SK-N-SH treated with all-trans-retinoic acid at 6 μM for 48 hours (cell line): ENCODE measurements around the gene AAK1.

Source experiments
- ATAC-seq: fragments of 200-7000 bp; cut with Tn5 transposase; 3 replicates; pipeline ENCODE4 v1.9.1; 2020; ENCODE audit warnings: mild to moderate bottlenecking, moderate library complexity
- ARNTL ChIP-seq: fragments of 450-650 bp; formaldehyde crosslinking; IDR thresholded peaks from 2 replicates; pipeline ENCODE4 v1.5.0; 2020; ENCODE audit warnings: low read depth, mild to moderate bottlenecking, moderate library complexity, borderline replicate concordance
- BACH2 ChIP-seq: fragments of 250-450 bp; sonication (Bioruptor Pico); IDR thresholded peaks from 2 replicates; pipeline ENCODE4 v1.9.0; 2021; ENCODE audit warnings: mild to moderate bottlenecking, borderline replicate concordance
- ESRRG ChIP-seq: fragments of 250-450 bp; sonication (Bioruptor Pico); IDR thresholded peaks from 2 replicates; pipeline ENCODE4 v1.6.1; 2021; ENCODE audit warnings: mild to moderate bottlenecking
- GLIS3 ChIP-seq: fragments of 250-450 bp; sonication (Bioruptor Pico); IDR thresholded peaks from 2 replicates; pipeline ENCODE4 v1.5.0; 2020; ENCODE audit warnings: mild to moderate bottlenecking, moderate library complexity
- ISL1 ChIP-seq: fragments of 250-450 bp; sonication (Bioruptor Pico); IDR thresholded peaks from 2 replicates; pipeline ENCODE4 v2.1.2; 2022; ENCODE audit warnings: mild to moderate bottlenecking, moderate library complexity
- PPARA ChIP-seq: fragments of 250-450 bp; sonication (Bioruptor Pico); IDR thresholded peaks from 2 replicates; pipeline ENCODE4 v1.5.0; 2020; ENCODE audit warnings: mild to moderate bottlenecking, borderline replicate concordance
- RARB ChIP-seq: fragments of 250-450 bp; sonication (Bioruptor Pico); IDR thresholded peaks from 2 replicates; pipeline ENCODE4 v1.8.0; 2021; ENCODE audit warnings: mild to moderate bottlenecking, moderate library complexity
- SNAI2 ChIP-seq: fragments of 250-450 bp; sonication (Bioruptor Pico); IDR thresholded peaks from 2 replicates; pipeline ENCODE4 v1.5.0; 2020; ENCODE audit warnings: mild to moderate bottlenecking, moderate library complexity
- TCF4 ChIP-seq: fragments of 250-450 bp; sonication (Bioruptor Pico); IDR thresholded peaks from 2 replicates; pipeline ENCODE4 v1.8.0; 2021; ENCODE audit warnings: mild to moderate bottlenecking, moderate library complexity, borderline replicate concordance
- TOX ChIP-seq: fragments of 250-450 bp; sonication (Bioruptor Pico); IDR thresholded peaks from 2 replicates; pipeline ENCODE4 v1.8.0; 2021; ENCODE audit warnings: mild to moderate bottlenecking, moderate library complexity, borderline replicate concordance
- ZC3H10 ChIP-seq: fragments of 250-450 bp; sonication (Bioruptor Pico); IDR thresholded peaks from 2 replicates; pipeline ENCODE4 v1.5.1; 2021; ENCODE audit warnings: mild to moderate bottlenecking, moderate library complexity
- ZFP3 ChIP-seq: fragments of 250-450 bp; sonication (Bioruptor Pico); IDR thresholded peaks from 2 replicates; pipeline ENCODE4 v1.5.0; 2020; ENCODE audit warnings: mild to moderate bottlenecking, moderate library complexity
- ZFP30 ChIP-seq: fragments of 450-650 bp; formaldehyde crosslinking; IDR thresholded peaks from 2 replicates; pipeline ENCODE4 v1.5.0; 2022; ENCODE audit warnings: mild to moderate bottlenecking, moderate library complexity
- ZNF565 ChIP-seq: fragments of 450-650 bp; formaldehyde crosslinking; conservative IDR thresholded peaks from 2 replicates; pipeline ENCODE4 v1.5.0; 2020; ENCODE audit warnings: low read depth, mild to moderate bottlenecking, moderate library complexity
- ZNF70 ChIP-seq: fragments of 450-650 bp; formaldehyde crosslinking; IDR thresholded peaks from 2 replicates; pipeline ENCODE4 v1.5.0; 2020; ENCODE audit warnings: mild to moderate bottlenecking, moderate library complexity
- ZNF8 ChIP-seq: fragments of 450-650 bp; formaldehyde crosslinking; IDR thresholded peaks from 2 replicates; pipeline ENCODE4 v1.5.0; 2020; ENCODE audit warnings: mild to moderate bottlenecking, moderate library complexity
- TF ChIP-seq, protein P1 (sequence below): fragments of 250-450 bp; sonication (Bioruptor Pico); IDR thresholded peaks from 2 replicates; pipeline ENCODE4 v1.5.1; 2020; ENCODE audit warnings: low read depth, mild to moderate bottlenecking, moderate library complexity
- TF ChIP-seq, protein P2 (sequence below): fragments of 250-450 bp; sonication (Bioruptor Pico); IDR thresholded peaks from 2 replicates; pipeline ENCODE4 v1.8.0; 2021; ENCODE audit warnings: low read depth, mild to moderate bottlenecking, moderate library complexity, borderline replicate concordance
- TF ChIP-seq, protein P3 (sequence below): fragments of 250-450 bp; sonication (Bioruptor Pico); IDR thresholded peaks from 2 replicates; pipeline ENCODE4 v1.5.1; 2021; ENCODE audit warnings: mild to moderate bottlenecking, moderate library complexity
- TF ChIP-seq, protein P4 (sequence below): fragments of 250-450 bp; sonication (Bioruptor Pico); IDR thresholded peaks from 2 replicates; pipeline ENCODE4 v1.8.0; 2020; ENCODE audit warnings: mild to moderate bottlenecking, moderate library complexity, borderline replicate concordance

The AAK1 gene

DNA sequence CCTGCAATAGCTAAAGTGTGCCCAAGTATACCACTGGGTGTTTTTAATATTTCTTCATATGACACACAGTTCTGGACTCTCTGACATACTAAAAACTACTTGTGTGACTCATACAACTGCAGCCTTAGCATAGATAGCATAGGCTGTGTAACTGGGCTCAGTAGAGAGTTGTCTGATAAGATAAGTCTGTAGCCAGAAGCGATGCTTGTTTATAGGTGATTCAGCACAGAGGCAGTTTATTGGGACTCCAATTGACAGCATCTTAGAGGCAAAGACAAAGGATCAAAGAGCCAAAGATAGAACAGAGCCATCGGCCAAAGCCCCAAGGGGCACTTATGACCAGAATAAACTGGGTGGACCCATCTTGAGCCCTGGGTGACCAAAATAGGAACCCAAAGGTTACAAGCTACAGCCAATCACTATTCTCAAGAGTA lies 42.3 kb downstream of the AAK1 start:
- ATAC-seq = peak; percentile 93

DNA sequence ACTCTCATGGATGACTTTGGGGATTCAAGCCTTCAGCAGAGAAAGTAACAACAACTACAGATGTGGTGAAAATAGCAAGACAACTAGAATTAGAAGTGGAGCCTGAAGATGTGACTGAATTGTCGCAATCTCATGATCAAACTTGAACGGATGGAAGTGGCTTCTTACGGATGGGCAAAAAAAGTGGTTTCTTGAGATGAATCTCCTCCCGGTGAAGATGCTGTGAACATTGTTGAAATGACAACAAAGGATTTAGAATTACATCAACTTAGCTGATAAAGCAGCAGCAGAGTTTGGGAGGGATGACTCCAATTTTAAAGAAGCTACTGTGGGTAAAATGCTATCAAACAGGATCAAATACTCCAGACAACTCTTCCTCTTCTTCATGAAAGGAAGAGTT lies 43.1 kb downstream of the AAK1 start:
- ATAC-seq = no peak
- no peak for TF ChIP-seq RARB (CRISPR knock-in tag)
- no peak for TF ChIP-seq ESRRG (CRISPR knock-in tag)
- TF ChIP-seq, protein P1, sequence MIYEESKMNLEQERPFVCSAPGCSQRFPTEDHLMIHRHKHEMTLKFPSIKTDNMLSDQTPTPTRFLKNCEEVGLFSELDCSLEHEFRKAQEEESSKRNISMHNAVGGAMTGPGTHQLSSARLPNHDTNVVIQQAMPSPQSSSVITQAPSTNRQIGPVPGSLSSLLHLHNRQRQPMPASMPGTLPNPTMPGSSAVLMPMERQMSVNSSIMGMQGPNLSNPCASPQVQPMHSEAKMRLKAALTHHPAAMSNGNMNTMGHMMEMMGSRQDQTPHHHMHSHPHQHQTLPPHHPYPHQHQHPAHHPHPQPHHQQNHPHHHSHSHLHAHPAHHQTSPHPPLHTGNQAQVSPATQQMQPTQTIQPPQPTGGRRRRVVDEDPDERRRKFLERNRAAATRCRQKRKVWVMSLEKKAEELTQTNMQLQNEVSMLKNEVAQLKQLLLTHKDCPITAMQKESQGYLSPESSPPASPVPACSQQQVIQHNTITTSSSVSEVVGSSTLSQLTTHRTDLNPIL (CRISPR knock-in tag) = no peak
- no peak for TF ChIP-seq PPARA (CRISPR knock-in tag)
- TF ChIP-seq GLIS3 (CRISPR knock-in tag) = no peak
- no peak for TF ChIP-seq ZFP30 (CRISPR knock-in tag)
- TF ChIP-seq ZNF8 (CRISPR knock-in tag) = no peak
- no peak for TF ChIP-seq SNAI2 (CRISPR knock-in tag)
- no peak for TF ChIP-seq ZFP3 (CRISPR knock-in tag)
- TF ChIP-seq, protein P2, sequence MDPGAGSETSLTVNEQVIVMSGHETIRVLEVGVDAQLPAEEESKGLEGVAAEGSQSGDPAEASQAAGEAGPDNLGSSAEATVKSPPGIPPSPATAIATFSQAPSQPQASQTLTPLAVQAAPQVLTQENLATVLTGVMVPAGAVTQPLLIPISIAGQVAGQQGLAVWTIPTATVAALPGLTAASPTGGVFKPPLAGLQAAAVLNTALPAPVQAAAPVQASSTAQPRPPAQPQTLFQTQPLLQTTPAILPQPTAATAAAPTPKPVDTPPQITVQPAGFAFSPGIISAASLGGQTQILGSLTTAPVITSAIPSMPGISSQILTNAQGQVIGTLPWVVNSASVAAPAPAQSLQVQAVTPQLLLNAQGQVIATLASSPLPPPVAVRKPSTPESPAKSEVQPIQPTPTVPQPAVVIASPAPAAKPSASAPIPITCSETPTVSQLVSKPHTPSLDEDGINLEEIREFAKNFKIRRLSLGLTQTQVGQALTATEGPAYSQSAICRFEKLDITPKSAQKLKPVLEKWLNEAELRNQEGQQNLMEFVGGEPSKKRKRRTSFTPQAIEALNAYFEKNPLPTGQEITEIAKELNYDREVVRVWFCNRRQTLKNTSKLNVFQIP (CRISPR knock-in tag) = no peak
- TF ChIP-seq ZNF565 = no peak
- TF ChIP-seq, protein P3, sequence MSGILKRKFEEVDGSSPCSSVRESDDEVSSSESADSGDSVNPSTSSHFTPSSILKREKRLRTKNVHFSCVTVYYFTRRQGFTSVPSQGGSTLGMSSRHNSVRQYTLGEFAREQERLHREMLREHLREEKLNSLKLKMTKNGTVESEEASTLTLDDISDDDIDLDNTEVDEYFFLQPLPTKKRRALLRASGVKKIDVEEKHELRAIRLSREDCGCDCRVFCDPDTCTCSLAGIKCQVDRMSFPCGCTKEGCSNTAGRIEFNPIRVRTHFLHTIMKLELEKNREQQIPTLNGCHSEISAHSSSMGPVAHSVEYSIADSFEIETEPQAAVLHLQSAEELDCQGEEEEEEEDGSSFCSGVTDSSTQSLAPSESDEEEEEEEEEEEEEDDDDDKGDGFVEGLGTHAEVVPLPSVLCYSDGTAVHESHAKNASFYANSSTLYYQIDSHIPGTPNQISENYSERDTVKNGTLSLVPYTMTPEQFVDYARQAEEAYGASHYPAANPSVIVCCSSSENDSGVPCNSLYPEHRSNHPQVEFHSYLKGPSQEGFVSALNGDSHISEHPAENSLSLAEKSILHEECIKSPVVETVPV (CRISPR knock-in tag) = no peak
- no peak for TF ChIP-seq ZNF70 (CRISPR knock-in tag)

More for the DNA sequence above, 42.3 kb downstream of the AAK1 start:
- TF ChIP-seq, protein P2 (CRISPR knock-in tag) = no peak
- TF ChIP-seq ZFP30 (CRISPR knock-in tag) (no peak), ISL1 (CRISPR knock-in tag) (0 out of 2 replicates have a peak, but pooled peaks have one; percentile 13), RARB (CRISPR knock-in tag) (no peak), ZFP3 (CRISPR knock-in tag) (0 out of 2 replicates have a peak, but pooled peaks have one; percentile 11), ZC3H10 (CRISPR knock-in tag) (no peak), TCF4 (CRISPR knock-in tag) (no peak)

DNA sequence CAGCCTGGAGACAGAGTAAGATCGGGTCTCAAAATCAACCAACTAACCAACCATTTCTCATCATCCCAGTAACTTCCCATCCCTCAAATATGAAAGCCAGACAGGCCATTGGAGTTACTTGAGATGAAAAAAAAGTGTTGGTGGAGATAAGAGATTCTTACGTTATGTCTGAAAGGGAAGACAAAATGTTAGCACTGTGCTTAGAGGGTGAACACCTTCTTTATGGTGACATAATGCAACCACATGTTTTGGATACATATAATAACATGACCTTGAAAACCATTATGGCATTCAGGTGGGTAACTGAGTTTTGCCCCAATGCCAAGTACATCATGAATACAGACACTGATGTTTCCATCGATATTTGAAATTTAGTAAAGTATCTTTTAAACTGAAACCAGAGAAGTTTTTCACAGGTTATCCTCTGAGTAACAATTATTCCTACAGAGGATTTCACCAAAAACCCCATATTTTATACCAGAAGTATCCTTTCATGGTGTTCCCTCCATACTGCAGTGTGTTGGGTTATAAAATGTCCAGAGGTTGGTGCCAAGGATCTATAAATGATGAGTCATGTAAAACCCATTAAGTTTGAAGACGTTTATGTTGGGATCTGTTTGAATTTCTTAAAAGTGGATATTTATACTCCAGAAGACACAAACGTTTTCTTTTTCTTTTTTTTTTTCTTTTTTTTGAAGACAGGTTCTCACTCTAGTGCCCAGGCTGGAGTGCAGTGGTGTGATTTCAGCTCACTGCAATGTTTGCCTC lies 45.5 kb downstream of the AAK1 start:
- TF ChIP-seq, protein P2 (CRISPR knock-in tag) = no peak
- no peak for TF ChIP-seq ESRRG (CRISPR knock-in tag)
- no peak for TF ChIP-seq GLIS3 (CRISPR knock-in tag)
- ATAC-seq = no peak

DNA sequence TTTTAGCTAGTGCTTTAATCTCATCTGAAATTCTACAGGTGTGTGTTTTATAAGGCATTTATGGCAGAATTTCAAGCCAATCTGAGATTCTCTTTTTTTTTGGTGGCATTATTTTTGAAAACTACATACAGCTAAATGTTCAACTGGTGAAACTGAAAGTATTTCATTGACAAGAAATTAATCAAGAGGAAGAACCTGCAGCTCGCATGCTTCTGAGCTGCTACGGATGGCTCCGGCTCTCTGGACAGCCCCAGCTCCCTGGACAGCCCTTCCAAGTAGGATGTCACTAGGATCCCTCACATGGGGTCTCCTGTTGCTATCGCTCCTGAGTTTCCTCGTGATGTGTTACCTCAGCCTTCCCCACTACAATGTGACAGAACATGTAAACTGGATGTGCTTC lies 46.4 kb downstream of the AAK1 start:
- no peak for ATAC-seq
- TF ChIP-seq, protein P4, sequence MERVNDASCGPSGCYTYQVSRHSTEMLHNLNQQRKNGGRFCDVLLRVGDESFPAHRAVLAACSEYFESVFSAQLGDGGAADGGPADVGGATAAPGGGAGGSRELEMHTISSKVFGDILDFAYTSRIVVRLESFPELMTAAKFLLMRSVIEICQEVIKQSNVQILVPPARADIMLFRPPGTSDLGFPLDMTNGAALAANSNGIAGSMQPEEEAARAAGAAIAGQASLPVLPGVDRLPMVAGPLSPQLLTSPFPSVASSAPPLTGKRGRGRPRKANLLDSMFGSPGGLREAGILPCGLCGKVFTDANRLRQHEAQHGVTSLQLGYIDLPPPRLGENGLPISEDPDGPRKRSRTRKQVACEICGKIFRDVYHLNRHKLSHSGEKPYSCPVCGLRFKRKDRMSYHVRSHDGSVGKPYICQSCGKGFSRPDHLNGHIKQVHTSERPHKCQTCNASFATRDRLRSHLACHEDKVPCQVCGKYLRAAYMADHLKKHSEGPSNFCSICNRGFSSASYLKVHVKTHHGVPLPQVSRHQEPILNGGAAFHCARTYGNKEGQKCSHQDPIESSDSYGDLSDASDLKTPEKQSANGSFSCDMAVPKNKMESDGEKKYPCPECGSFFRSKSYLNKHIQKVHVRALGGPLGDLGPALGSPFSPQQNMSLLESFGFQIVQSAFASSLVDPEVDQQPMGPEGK (CRISPR knock-in tag) = no peak
- TF ChIP-seq RARB (CRISPR knock-in tag) = no peak
- TF ChIP-seq, protein P1 (CRISPR knock-in tag) = no peak
- no peak for TF ChIP-seq ARNTL (CRISPR knock-in tag)
- no peak for TF ChIP-seq BACH2 (CRISPR knock-in tag)
- no peak for TF ChIP-seq ZNF70 (CRISPR knock-in tag)
- no peak for TF ChIP-seq TOX
- no peak for TF ChIP-seq GLIS3 (CRISPR knock-in tag)
- no peak for TF ChIP-seq ESRRG (CRISPR knock-in tag)
- TF ChIP-seq SNAI2 (CRISPR knock-in tag) = no peak
- TF ChIP-seq PPARA (CRISPR knock-in tag) = no peak
- TF ChIP-seq ZNF565 = no peak
- no peak for TF ChIP-seq ZC3H10 (CRISPR knock-in tag)
